OCI-LY3 (cell line): ENCODE data around the gene ARMCX4.
"Not testable (repeated sequence)": the region's sequence is repeated elsewhere in the genome, so short reads cannot be mapped to it uniquely, and the experiment has no call there.

Source experiments
- H2AFZ ChIP-seq: fragments of 200-600, 300-600 bp; shearing (Covaris generic); 2 replicates; pipeline ENCODE4 v1.6.0; 2014; ENCODE audit warnings: antibody characterized with exemption, low read depth, low read length
- H3K27ac ChIP-seq: fragments of 200-600, 300-600 bp; sonication (generic); 2 replicates; pipeline ENCODE4 v1.5.1; 2014; ENCODE audit warnings: mild to moderate bottlenecking, low read length, moderate library complexity, mixed read lengths
- H3K27me3 ChIP-seq: fragments of 200-600, 300-600 bp; sonication (generic); 2 replicates; pipeline ENCODE4 v1.6.1; 2014; ENCODE audit warnings: low read depth, low read length, mixed read lengths
- H3K36me3 ChIP-seq: fragments of 200-600, 300-600 bp; sonication (generic); replicated peaks from 2 replicates; pipeline ENCODE3; 2014; ENCODE audit warnings: low read depth, low read length, mixed read lengths
- H3K4me1 ChIP-seq: fragments of 300-600, 200-600 bp; sonication (generic); 2 replicates; pipeline ENCODE4 v1.6.1; 2014; ENCODE audit warnings: low read length, mixed read lengths
- H3K4me2 ChIP-seq: fragments of 200-600, 300-600 bp; sonication (generic); 2 replicates; pipeline ENCODE4 v1.6.1; 2014; ENCODE audit warnings: low read length, mixed read lengths
- H3K4me3 ChIP-seq: fragments of 300-600, 200-600 bp; sonication (generic); 2 replicates; pipeline ENCODE4 v1.5.1; 2014; ENCODE audit warnings: antibody characterized with exemption, mild to moderate bottlenecking, low read length, moderate library complexity
- H3K79me2 ChIP-seq: fragments of 300-600, 200-600 bp; shearing (Covaris generic); 2 replicates; pipeline ENCODE4 v1.6.1; 2014; ENCODE audit warnings: mild to moderate bottlenecking, low read length, mixed read lengths
- H3K9ac ChIP-seq: fragments of 300-600, 200-600 bp; shearing (Covaris generic); 2 replicates; pipeline ENCODE4 v1.6.0; 2014; ENCODE audit warnings: mild to moderate bottlenecking, low read length, moderate library complexity
- H3K9me3 ChIP-seq: fragments of 200-600, 300-600 bp; shearing (Covaris generic); 2 replicates; pipeline ENCODE4 v1.6.1; 2014; ENCODE audit warnings: low read length, mixed read lengths; ENCODE audit not compliant: insufficient read depth
- H4K20me1 ChIP-seq: fragments of 200-600, 300-600 bp; sonication (generic); 2 replicates; pipeline ENCODE4 v1.6.1; 2016; ENCODE audit warnings: low read length, mixed read lengths; ENCODE audit not compliant: insufficient read depth
- CTCF ChIP-seq: fragments of 200-600, 300-600 bp; sonication (generic); IDR thresholded peaks from 2 replicates; pipeline ENCODE4 v1.5.1; 2014; ENCODE audit warnings: antibody characterized with exemption, low read length, low read depth
- EZH2phosphoT487 ChIP-seq: fragments of 200-600 bp; shearing (Covaris generic); IDR thresholded peaks from 2 replicates; pipeline ENCODE4 v1.6.1; 2018; ENCODE audit warnings: antibody characterized with exemption, mixed run types, low read depth

The ARMCX4 gene

DNA sequence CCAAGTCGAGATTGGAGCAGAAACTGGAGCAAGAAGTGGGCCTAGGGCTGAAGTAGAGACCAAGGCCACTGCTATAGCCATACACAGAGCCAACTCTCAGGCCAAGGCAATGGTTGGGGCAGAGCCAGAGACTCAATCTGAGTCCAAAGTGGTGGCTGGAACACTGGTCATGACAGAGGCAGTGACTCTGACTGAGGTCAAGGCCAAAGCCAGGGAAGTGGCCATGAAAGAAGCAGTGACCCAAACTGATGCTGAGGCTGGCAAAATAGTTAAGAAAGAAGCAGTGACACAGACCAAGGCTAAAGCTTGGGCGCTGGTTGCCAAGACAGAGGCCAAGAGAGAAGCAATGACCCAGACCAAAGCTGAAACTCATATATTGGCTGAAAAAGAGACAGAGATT is 3.5 kb downstream of the ARMCX4 start:
- no peaks in the 10 kb centered on the region for H3K36me3 ChIP-seq
- TF ChIP-seq EZH2phosphoT487 (no peak), CTCF (no peak)
- no peak overlapping the region for H3K27ac ChIP-seq
- no peaks in the 10 kb centered on the region for H4K20me1 ChIP-seq
- H3K79me2 ChIP-seq: no peaks in the 10 kb centered on the region
- H3K27me3 ChIP-seq: no peaks in the 10 kb centered on the region
- no peak overlapping the region for H3K4me2 ChIP-seq
- no peaks in the 10 kb centered on the region for H3K9me3 ChIP-seq
- H3K4me1 ChIP-seq: no peaks in the 10 kb centered on the region
- H3K9ac ChIP-seq: no peak overlapping the region
- H3K4me3 ChIP-seq: no peak overlapping the region
- H2AFZ ChIP-seq: no peak overlapping the region

- no peaks in the 10 kb centered on the region for H3K79me2 ChIP-seq
- H3K27me3 ChIP-seq: no peaks in the 10 kb centered on the region
- H2AFZ ChIP-seq: no peak overlapping the region
- H3K27ac ChIP-seq: no peak overlapping the region
- H3K4me2 ChIP-seq: no peak overlapping the region
- H3K9me3 ChIP-seq: no peaks in the 10 kb centered on the region
- TF ChIP-seq CTCF: no peak
- no peak for TF ChIP-seq EZH2phosphoT487
- H3K4me1 ChIP-seq: no peaks in the 10 kb centered on the region
- no peak overlapping the region for H3K4me3 ChIP-seq
- no peaks in the 10 kb centered on the region for H4K20me1 ChIP-seq
- H3K9ac ChIP-seq: no peak overlapping the region
- H3K36me3 ChIP-seq: no peaks in the 10 kb centered on the region
Measured at GRCh38 chrX:101491943-101492342, 6.7 kb downstream of the ARMCX4 start.

- Histone ChIP-seq H3K4me2 (no peak overlapping the region), H3K27me3 (no peaks in the 10 kb centered on the region), H3K9me3 (no peaks in the 10 kb centered on the region), H2AFZ (no peak overlapping the region), H3K36me3 (no peaks in the 10 kb centered on the region), H3K79me2 (no peaks in the 10 kb centered on the region), H3K4me1 (no peaks in the 10 kb centered on the region), H3K4me3 (no peak overlapping the region), H3K9ac (no peak overlapping the region), H4K20me1 (no peaks in the 10 kb centered on the region), H3K27ac (no peak overlapping the region)
- TF ChIP-seq EZH2phosphoT487 (no peak), CTCF (no peak)
Measured at GRCh38 chrX:101493225-101493624, 8.0 kb downstream of the ARMCX4 start.

DNA sequence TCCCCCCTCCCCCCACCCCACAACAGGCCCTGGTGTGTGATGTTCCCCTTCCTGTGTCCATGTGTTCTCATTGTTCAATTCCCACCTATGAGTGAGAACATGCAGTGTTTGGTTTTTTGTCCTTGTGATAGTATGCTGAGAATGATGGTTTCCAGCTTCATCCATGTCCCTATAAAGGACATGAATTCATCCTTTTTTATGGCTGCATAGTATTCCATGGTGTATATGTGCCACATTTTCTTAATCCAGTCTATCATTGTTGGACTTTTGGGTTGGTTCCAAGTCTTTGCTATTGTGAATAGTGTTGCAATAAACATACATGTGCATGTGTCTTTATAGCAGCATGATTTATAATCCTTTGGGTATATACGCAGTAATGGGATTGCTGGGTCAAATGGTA is 17.7 kb downstream of the ARMCX4 start:
- H3K4me1 ChIP-seq, H3K27me3 ChIP-seq, H3K9me3 ChIP-seq, H3K4me2 ChIP-seq, H4K20me1 ChIP-seq, H3K79me2 ChIP-seq, H3K27ac ChIP-seq, H2AFZ ChIP-seq, H3K4me3 ChIP-seq, H3K9ac ChIP-seq, H3K36me3 ChIP-seq: not testable (repeated sequence)

- no peaks in the 10 kb centered on the region for H3K9me3 ChIP-seq
- no peak overlapping the region for H3K27ac ChIP-seq
- H3K4me3 ChIP-seq: no peak overlapping the region
- H3K9ac ChIP-seq: no peak overlapping the region
- H3K36me3 ChIP-seq: no peaks in the 10 kb centered on the region
- no peaks in the 10 kb centered on the region for H3K4me1 ChIP-seq
- H3K27me3 ChIP-seq: no peaks in the 10 kb centered on the region
- TF ChIP-seq CTCF: no peak
- no peak for TF ChIP-seq EZH2phosphoT487
- no peaks in the 10 kb centered on the region for H4K20me1 ChIP-seq
- no peaks in the 10 kb centered on the region for H3K79me2 ChIP-seq
- H2AFZ ChIP-seq: no peak overlapping the region
- H3K4me2 ChIP-seq: no peak overlapping the region
Measured at GRCh38 chrX:101507372-101507771, 22.1 kb downstream of the ARMCX4 start.
